Stomach (tissue), 4 donors: ENCODE results near the gene PPP2R3B.

Source experiments
- EP300 ChIP-seq: sonication (generic); formaldehyde crosslinking; IDR thresholded peaks from one replicate; pipeline ENCODE4 v1.6.1; 2017; ENCODE audit warnings: antibody characterized with exemption
- TF ChIP-seq, protein P1 (sequence below), 7 experiments: fragments of 450-650 bp in 4 of 7; fragments of 200-600 bp in 3 of 7; sonication (generic) in 3 of 7; IDR thresholded peaks; one replicate each; pipeline ENCODE4 v1.5.1; 2016 to 2019; ENCODE audit warnings: antibody characterized with exemption in 7 of 7, control low read depth in 2 of 7, mild to moderate bottlenecking in 1 of 7

DNA sequence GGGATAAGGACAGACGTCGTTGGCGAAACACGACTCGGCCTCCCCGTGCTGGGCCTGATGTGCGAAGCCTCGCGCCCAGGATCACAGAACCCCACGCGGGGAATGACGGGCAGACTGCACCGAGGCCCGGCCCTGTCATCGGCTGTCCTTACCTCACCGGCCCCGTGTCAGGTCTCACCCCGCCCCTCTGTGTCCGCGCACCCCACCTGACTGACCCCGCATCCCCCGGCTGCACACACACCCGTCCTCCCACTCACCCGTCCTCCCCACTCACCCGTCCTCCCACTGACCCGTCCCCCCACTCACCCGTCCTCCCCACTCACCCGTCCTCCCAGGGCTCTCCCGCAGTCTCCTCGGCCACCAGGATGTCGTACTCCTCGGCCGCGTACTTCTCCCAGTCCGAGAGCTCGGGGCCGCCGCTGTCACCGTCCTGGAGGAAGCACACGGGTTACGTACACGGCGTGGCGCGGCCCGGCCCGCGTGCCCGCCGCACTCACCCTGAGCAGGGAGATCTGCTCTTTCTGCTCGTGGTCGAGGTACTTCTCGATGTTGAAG lies 48.3 kb downstream of the PPP2R3B start:
- TF ChIP-seq, protein P1, sequence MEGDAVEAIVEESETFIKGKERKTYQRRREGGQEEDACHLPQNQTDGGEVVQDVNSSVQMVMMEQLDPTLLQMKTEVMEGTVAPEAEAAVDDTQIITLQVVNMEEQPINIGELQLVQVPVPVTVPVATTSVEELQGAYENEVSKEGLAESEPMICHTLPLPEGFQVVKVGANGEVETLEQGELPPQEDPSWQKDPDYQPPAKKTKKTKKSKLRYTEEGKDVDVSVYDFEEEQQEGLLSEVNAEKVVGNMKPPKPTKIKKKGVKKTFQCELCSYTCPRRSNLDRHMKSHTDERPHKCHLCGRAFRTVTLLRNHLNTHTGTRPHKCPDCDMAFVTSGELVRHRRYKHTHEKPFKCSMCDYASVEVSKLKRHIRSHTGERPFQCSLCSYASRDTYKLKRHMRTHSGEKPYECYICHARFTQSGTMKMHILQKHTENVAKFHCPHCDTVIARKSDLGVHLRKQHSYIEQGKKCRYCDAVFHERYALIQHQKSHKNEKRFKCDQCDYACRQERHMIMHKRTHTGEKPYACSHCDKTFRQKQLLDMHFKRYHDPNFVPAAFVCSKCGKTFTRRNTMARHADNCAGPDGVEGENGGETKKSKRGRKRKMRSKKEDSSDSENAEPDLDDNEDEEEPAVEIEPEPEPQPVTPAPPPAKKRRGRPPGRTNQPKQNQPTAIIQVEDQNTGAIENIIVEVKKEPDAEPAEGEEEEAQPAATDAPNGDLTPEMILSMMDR (IDR thresholded peaks at IDR 0.05): no peak
- TF ChIP-seq EP300: no peak
